Measurements from ENCODE around the gene FASN.

DNA sequence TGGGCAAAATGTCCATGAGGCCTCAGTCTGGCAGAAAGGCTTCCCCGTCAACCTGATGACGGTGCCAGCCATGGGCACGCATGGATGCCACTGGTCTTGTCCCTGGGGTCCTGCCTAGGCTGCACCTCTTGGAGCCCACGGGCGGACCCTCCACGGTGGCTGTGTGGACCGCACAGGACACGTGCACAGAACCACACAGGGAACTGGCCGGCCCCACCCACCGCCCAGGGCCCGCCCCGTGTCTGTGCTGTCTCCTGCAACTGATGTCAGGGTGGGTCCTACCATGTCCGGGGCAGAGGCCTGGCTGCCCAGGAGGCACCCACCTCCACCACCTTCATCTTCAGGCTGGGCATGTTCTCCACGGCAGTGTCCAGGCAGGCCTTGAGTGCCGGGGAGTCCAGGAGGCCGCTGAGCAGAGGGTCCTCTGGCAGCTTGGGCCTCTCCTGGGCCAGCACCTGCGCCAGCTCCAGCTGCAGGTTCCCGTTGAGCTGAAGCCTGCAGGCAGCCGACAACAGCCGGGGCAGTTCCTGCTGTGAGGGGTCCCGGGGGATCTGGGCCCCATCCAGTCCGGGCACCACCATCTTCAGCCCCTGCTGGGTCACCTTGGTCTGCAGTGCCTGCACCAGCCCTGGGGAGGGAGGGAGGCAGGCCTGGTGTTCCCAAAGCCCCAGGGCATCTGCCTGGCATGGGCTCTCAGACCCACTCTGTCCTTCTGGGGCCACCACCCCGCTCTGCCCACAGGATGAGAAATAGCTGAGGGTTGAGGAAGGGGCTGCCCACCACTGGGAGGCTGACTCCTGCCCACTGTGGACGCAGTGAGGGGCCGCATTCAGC lies 11.9 kb downstream of the FASN start:
- TF ChIP-seq, protein P1, sequence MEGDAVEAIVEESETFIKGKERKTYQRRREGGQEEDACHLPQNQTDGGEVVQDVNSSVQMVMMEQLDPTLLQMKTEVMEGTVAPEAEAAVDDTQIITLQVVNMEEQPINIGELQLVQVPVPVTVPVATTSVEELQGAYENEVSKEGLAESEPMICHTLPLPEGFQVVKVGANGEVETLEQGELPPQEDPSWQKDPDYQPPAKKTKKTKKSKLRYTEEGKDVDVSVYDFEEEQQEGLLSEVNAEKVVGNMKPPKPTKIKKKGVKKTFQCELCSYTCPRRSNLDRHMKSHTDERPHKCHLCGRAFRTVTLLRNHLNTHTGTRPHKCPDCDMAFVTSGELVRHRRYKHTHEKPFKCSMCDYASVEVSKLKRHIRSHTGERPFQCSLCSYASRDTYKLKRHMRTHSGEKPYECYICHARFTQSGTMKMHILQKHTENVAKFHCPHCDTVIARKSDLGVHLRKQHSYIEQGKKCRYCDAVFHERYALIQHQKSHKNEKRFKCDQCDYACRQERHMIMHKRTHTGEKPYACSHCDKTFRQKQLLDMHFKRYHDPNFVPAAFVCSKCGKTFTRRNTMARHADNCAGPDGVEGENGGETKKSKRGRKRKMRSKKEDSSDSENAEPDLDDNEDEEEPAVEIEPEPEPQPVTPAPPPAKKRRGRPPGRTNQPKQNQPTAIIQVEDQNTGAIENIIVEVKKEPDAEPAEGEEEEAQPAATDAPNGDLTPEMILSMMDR (conservative IDR thresholded peaks at IDR 0.05 in 1 of 2, IDR thresholded peaks at IDR 0.05 in 1 of 2; ENCODE audit: low read depth in 1 of 2, low read length in 2 of 2) = no peak
- no peak for TF ChIP-seq EZH2 (IDR thresholded peaks at IDR 0.05; ENCODE audit: low read length, missing control alignments)
